Measurements from ENCODE around the gene MTMR10.

MTMR10 gene

GRCh38 chr15:31010036-31010435, 18.6 kb upstream of the MTMR10 start:
- no peak for DNase-seq

GRCh38 chr15:31005660-31006059, 14.2 kb upstream of the MTMR10 start:
- no peak for DNase-seq

- no peak for DNase-seq
Observed at GRCh38 chr15:31004220-31004733, 12.8 kb upstream of the MTMR10 start.

GRCh38 chr15:31001702-31002101, 10.3 kb upstream of the MTMR10 start:
- no peak for DNase-seq

- no peak for DNase-seq
Observed at GRCh38 chr15:30999729-31000128, 8.3 kb upstream of the MTMR10 start.

- no peak for DNase-seq
Observed at GRCh38 chr15:30997270-30997669, 5.8 kb upstream of the MTMR10 start.

GRCh38 chr15:30992249-30992864, 929 bp upstream of the MTMR10 start:
- DNase-seq, result peak; percentile 2

- no peak for DNase-seq
Observed at GRCh38 chr15:30990446-30991254, 778 bp downstream of the MTMR10 start.

GRCh38 chr15:30990036-30990435, 1.4 kb downstream of the MTMR10 start:
- DNase-seq, result no peak

- DNase-seq, result no peak
Observed at GRCh38 chr15:30985081-30985531, 6.3 kb downstream of the MTMR10 start.

- DNase-seq, result no peak
Observed at GRCh38 chr15:30984542-30984941, 6.9 kb downstream of the MTMR10 start.

- DNase-seq, result no peak
Observed at GRCh38 chr15:30984118-30984517, 7.3 kb downstream of the MTMR10 start.

GRCh38 chr15:30979457-30979856, 12.0 kb downstream of the MTMR10 start:
- DNase-seq, result no peak

GRCh38 chr15:30978328-30978727, 13.1 kb downstream of the MTMR10 start:
- no peak for DNase-seq

GRCh38 chr15:30974112-30974511, 17.3 kb downstream of the MTMR10 start:
- DNase-seq, result no peak

GRCh38 chr15:30973379-30973778, 18.0 kb downstream of the MTMR10 start:
- DNase-seq, result no peak

GRCh38 chr15:30969724-30970123, 21.7 kb downstream of the MTMR10 start:
- DNase-seq, result no peak

GRCh38 chr15:30963681-30964080, 27.7 kb downstream of the MTMR10 start:
- no peak for DNase-seq

- no peak for DNase-seq
Observed at GRCh38 chr15:30962659-30963058, 28.8 kb downstream of the MTMR10 start.

GRCh38 chr15:30962079-30962478, 29.3 kb downstream of the MTMR10 start:
- DNase-seq, result no peak

GRCh38 chr15:30958219-30958618, 33.2 kb downstream of the MTMR10 start:
- DNase-seq, result no peak

GRCh38 chr15:30956216-30957124, 35.0 kb downstream of the MTMR10 start:
- DNase-seq, result no peak

- no peak for DNase-seq
Observed at GRCh38 chr15:30954674-30955073, 36.8 kb downstream of the MTMR10 start.

Measured in NCI-H1105 (cell line).